GM12872 (cell line): ENCODE data around the gene ERVK3-1.

Experiments used
- TF ChIP-seq, protein P1 (sequence below): IDR thresholded peaks from 3 replicates; pipeline ENCODE4 v1.5.1; 2011; ENCODE audit warnings: low read depth, mild to moderate bottlenecking, low read length, moderate library complexity; ENCODE audit not compliant: insufficient read depth

Gene ERVK3-1

DNA sequence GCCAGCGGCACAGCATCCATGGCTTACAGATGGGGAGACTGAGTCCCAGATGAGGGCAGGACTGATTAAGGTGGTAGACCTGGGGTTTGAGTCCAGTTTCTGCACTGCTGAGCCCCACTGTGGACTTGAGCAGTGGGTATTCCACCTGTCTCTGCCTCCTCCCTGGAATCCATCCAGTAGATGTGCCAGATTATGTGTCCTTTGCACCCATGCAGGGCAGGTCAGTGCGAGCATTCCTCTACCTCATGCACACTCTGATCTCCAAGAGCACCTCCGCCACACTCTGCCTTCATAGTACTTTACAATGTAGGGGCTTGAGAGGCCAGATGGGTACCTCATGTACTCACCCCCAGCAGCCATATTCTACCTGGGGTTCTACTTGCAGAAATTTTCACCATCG lies 31.6 kb downstream of the ERVK3-1 start:
- TF ChIP-seq, protein P1, sequence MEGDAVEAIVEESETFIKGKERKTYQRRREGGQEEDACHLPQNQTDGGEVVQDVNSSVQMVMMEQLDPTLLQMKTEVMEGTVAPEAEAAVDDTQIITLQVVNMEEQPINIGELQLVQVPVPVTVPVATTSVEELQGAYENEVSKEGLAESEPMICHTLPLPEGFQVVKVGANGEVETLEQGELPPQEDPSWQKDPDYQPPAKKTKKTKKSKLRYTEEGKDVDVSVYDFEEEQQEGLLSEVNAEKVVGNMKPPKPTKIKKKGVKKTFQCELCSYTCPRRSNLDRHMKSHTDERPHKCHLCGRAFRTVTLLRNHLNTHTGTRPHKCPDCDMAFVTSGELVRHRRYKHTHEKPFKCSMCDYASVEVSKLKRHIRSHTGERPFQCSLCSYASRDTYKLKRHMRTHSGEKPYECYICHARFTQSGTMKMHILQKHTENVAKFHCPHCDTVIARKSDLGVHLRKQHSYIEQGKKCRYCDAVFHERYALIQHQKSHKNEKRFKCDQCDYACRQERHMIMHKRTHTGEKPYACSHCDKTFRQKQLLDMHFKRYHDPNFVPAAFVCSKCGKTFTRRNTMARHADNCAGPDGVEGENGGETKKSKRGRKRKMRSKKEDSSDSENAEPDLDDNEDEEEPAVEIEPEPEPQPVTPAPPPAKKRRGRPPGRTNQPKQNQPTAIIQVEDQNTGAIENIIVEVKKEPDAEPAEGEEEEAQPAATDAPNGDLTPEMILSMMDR = no peak

DNA sequence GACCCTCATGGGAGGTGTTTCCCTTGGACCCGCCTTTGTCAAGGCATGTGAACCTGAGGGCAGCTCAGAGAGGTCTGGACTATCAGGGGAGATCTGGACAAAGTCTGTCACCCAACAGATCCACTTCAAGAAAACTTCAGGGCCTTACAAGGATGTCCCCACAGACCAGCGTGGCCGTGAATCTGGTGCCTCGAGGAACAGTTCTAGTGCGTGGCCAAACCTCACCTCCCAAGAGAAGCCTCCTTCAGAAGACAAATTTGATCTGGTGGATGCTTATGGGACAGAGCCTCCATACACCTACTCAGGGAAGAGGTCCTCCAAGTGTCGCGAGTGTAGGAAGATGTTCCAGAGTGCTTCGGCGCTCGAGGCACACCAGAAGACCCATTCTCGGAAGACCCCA lies 33.2 kb downstream of the ERVK3-1 start:
- TF ChIP-seq, protein P1 = no peak

DNA sequence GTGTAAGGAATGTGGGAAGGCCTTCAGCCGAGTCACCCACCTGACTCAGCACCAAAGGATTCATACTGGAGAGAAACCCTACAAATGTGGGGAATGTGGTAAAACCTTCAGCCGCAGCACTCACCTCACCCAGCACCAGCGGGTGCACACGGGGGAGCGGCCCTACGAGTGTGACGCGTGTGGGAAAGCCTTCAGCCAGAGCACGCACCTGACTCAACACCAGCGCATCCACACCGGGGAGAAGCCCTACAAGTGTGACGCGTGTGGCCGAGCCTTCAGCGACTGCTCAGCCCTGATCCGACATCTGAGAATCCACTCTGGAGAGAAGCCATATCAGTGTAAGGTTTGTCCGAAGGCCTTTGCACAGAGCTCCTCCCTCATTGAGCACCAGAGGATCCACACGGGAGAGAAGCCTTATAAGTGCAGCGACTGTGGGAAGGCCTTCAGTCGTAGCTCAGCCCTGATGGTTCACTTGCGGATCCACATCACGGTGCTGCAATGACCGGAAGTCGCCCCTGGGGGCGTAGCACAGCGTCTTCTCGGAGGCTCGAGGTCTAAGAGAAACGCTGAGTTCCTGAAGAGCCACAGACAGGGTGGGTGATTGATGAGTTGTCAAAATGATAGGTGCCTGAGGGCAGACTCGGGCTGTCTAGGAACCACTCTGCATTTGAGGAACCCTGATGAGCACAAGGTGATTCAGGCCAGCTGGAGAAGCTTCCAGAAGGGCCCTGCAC lies 33.8 kb downstream of the ERVK3-1 start:
- TF ChIP-seq, protein P1 = 0 out of 3 replicates have a peak, but pooled peaks have one; percentile 20

DNA sequence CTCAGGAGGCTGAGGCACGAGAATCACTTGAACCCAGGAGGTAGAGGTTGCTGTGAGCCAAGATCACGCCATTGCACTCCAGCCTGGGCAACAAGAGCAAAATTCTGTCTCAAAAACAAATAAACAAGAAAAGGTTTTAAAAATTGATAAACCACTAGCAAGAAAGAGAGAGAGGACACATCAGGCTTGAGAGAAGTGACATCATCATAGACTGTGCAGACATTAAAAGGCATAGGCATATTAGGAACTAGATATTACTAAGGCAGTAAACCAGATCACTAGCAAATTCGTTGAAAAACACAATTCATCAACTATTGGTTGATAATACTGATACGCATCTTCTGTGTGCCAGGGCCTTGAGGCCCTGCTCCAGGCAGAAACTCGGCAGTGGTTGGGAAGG lies 40.4 kb downstream of the ERVK3-1 start:
- TF ChIP-seq, protein P1 = no peak

DNA sequence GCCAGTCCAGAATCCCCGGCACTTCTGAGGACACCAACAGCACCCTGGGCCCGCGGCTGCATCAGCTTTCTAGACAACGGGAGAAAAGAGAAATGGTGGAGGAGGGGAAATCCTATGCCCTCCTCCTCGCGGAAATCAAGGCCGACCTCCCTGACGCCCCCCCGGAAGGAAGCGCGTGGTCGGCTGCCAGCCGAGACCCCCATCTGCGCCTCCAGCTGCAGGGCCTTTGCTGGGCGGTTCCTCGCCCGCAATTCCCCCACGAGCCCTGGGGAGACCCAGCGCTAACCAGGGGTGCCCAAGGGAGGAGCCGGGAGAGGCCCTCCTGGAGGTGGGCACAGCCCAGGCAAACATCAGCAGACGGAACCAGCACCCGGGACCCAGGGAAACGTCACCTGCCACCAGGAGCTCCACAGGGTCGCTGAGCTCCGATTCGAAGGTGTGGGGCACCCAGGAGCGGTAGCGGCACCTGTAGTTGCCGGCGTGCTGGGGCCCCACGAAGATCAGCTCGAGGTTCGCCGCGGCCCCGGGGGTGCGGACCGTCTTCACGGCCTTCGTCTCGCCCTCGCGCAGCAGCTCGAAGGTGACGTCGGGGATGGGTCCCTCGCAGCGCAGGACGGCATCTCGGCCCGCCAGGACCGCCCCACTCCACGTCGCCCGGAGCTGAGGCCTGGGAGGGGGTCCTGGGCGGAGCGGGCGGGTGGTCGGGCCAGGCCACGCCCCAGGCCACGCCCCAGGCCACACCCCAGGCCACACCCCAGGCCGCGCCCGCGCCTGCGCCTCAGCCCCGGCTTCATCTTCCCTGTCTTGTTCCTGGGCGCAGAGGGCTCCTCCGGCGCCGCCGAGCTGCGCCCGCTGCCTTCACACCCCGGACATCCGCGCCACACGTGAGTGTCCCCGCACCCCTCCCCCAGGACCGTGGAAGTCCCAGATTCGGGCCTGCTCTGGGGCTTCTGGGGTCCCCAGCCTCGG lies 42.1 kb downstream of the ERVK3-1 start:
- TF ChIP-seq, protein P1 = no peak

DNA sequence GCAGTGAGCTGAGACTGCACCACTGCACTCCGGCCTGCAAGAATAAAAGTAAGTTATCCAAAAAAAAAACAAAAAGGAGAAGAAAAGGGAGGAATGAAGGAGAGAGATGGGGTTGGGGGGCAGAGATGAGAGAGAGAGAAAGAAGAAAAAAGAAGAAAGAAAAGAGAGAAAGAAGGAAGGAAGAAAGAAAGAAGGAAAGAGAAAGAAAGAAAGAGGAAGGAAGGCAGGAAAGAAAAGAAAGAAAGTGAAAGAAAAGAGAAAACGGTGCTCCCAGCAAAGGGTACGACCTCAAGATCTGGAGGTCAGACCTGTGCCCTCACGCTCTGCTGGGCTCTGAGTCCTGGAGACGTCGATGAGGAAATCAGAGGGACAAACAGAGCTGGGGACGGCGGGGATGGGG lies 44.4 kb downstream of the ERVK3-1 start:
- TF ChIP-seq, protein P1 = no peak
